Muscle of leg (tissue), 16 donors: ENCODE results near the gene METAP1D. TPM values are rescaled to one million over a fixed set of nuclear protein-coding genes. Genes with fewer than 3 reads are reported as not detected.

ENCODE experiments used
- DNase-seq: peaks from one replicate; pipeline ENCODE4 v3.0.0; 2013
- H3K27ac ChIP-seq: one replicate; pipeline ENCODE4 v1.5.1; 2013; ENCODE audit warnings: mild to moderate bottlenecking, low read length, control low read depth
- H3K27me3 ChIP-seq: one replicate; pipeline ENCODE4 v1.6.1; 2013; ENCODE audit warnings: low read length; ENCODE audit not compliant: control insufficient read depth, insufficient read depth
- H3K36me3 ChIP-seq: one replicate; pipeline ENCODE4 v1.6.1; 2013; ENCODE audit warnings: low read length; ENCODE audit not compliant: control insufficient read depth, insufficient read depth
- H3K4me1 ChIP-seq: one replicate; pipeline ENCODE4 v1.6.1; 2013; ENCODE audit warnings: low read length; ENCODE audit not compliant: control insufficient read depth, insufficient read depth
- H3K4me3 ChIP-seq: one replicate; pipeline ENCODE4 v1.5.1; 2013; ENCODE audit warnings: low read length, control low read depth
- H3K9me3 ChIP-seq: replicated peaks from 2 replicates; pipeline ENCODE4 v1.6.1; 2013; ENCODE audit warnings: low read depth, low read length; ENCODE audit not compliant: control insufficient read depth
- WGBS: methylation state at CpG from one replicate; pipeline ENCODE4 v1.1.5; 2013; ENCODE audit warnings: missing lambda C conversion rate; ENCODE audit not compliant: insufficient coverage; 5-methylcytosine and 5-hydroxymethylcytosine counted together
- long read RNA-seq, 11 donors: transcript quantifications; one replicate each; lab custom pipeline, GENCODE V29; 2026
- polyA plus RNA-seq, 8 donors: library from polyadenylated mRNA; unstranded; fragments of 120-200 nt; gene quantifications; one replicate each; pipeline versions ENCODE4 v1.2.1 to v1.2.3, GENCODE V29; 2013; ENCODE audit warnings: inconsistent platforms in 1 of 8, low replicate concordance in 1 of 8; ENCODE audit not compliant: insufficient read length in 8 of 8, insufficient read depth in 1 of 8
- total RNA-seq: library from RNA; stranded (reverse); fragments of 120-200 nt; gene quantifications from one replicate; pipeline ENCODE4 v1.2.4, GENCODE V29; 2013

The METAP1D gene
- 8.7 TPM for total RNA-seq
- polyA plus RNA-seq, result 10 to 100 TPM in 4 of 8 donors, 1 to 10 TPM in 4; 7.8 to 16.0 (median 10.2) TPM
- long read RNA-seq, donor 1, partial matches to known transcripts, result 0 of 2 reads
- long read RNA-seq, donor 1, other reads (novel, unspliced or antisense), result 0 of 2 reads
- long read RNA-seq, donor 2, result 0 reads
- long read RNA-seq, donor 3, partial matches to known transcripts, result 0 of 2 reads
- long read RNA-seq, donor 3, other reads (novel, unspliced or antisense), result 0 of 2 reads
- long read RNA-seq, donor 4, partial matches to known transcripts, result 0 of 2 reads
- long read RNA-seq, donor 4, other reads (novel, unspliced or antisense), result 0 of 2 reads
- long read RNA-seq, donor 5, partial matches to known transcripts, result 11 of 14 reads
- long read RNA-seq, donor 5, other reads (novel, unspliced or antisense), result 0 of 14 reads
- long read RNA-seq, donor 6, partial matches to known transcripts, result 0 of 3 reads
- long read RNA-seq, donor 6, other reads (novel, unspliced or antisense), result 0 of 3 reads
- long read RNA-seq, donor 7, partial matches to known transcripts, result 0 of 1 reads
- long read RNA-seq, donor 7, other reads (novel, unspliced or antisense), result 0 of 1 reads
- long read RNA-seq, donor 8, partial matches to known transcripts, result 0 of 2 reads
- long read RNA-seq, donor 8, other reads (novel, unspliced or antisense), result 0 of 2 reads
- long read RNA-seq, donor 9, partial matches to known transcripts, result 6 of 8 reads
- long read RNA-seq, donor 9, other reads (novel, unspliced or antisense), result 0 of 8 reads
- long read RNA-seq, donor 10, partial matches to known transcripts, result 0 of 5 reads
- long read RNA-seq, donor 10, other reads (novel, unspliced or antisense), result 0 of 5 reads
- long read RNA-seq, donor 11, partial matches to known transcripts, result 0 of 5 reads
- long read RNA-seq, donor 11, other reads (novel, unspliced or antisense), result 0 of 5 reads

- Histone ChIP-seq H3K36me3 (no peaks in the 10 kb centered on the region), H3K4me3 (peak within 1 kb of the TSS; percentile 94), H3K27me3 (peaks cover 14% of the 10 kb centered on the region), H3K4me1 (peaks cover 8% of the 10 kb centered on the region), H3K27ac (peak within 1 kb of the TSS; percentile 35), H3K9me3 (no peaks in the 10 kb centered on the region)
- peak; percentile 94 for DNase-seq
- under 1% methylated on average over 70 of the region's 73 CpGs for WGBS
Measured at GRCh38 chr2:171999604-172000469, at the start of gene METAP1D. Gene METAP1D, plus strand, starts transcription at chr2:171999953. Its CDS starts 17 bp downstream, at chr2:171999970.

- Histone ChIP-seq H3K27me3 (no peaks in the 10 kb centered on the region), H3K27ac (no peak overlapping the region), H3K4me3 (no peak overlapping the region), H3K4me1 (no peaks in the 10 kb centered on the region), H3K9me3 (no peaks in the 10 kb centered on the region), H3K36me3 (peaks cover 15% of the 10 kb centered on the region)
- DNase-seq, result no peak
Measured at GRCh38 chr2:171952276-171952675, 47.5 kb upstream of the METAP1D start.

DNA sequence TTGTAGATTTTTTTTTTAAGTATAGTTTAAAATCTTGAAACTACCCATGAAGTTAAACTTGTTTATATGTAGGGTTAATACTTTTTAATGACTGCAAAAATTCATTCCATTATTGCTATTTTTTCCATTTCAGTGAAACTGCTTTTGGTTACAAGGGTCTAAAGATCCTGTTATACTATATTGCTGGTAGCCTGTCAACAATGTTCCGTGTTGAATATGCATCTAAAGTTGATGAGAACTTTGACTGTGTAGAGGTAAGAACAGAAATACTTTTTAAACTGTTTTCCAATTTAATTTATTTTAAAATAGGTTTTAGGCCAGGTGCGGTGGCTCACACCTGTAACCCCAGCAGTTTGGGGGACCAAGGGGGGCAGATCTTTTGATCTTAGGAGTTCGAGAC lies 47.0 kb upstream of the METAP1D start:
- WGBS, result no CpG with 5 or more reads among the region's 3 CpGs
- Histone ChIP-seq H3K4me1 (no peaks in the 10 kb centered on the region), H3K9me3 (no peaks in the 10 kb centered on the region), H3K4me3 (no peak overlapping the region), H3K27ac (no peak overlapping the region), H3K27me3 (no peaks in the 10 kb centered on the region), H3K36me3 (peaks cover 12% of the 10 kb centered on the region)
- DNase-seq, result no peak

DNA sequence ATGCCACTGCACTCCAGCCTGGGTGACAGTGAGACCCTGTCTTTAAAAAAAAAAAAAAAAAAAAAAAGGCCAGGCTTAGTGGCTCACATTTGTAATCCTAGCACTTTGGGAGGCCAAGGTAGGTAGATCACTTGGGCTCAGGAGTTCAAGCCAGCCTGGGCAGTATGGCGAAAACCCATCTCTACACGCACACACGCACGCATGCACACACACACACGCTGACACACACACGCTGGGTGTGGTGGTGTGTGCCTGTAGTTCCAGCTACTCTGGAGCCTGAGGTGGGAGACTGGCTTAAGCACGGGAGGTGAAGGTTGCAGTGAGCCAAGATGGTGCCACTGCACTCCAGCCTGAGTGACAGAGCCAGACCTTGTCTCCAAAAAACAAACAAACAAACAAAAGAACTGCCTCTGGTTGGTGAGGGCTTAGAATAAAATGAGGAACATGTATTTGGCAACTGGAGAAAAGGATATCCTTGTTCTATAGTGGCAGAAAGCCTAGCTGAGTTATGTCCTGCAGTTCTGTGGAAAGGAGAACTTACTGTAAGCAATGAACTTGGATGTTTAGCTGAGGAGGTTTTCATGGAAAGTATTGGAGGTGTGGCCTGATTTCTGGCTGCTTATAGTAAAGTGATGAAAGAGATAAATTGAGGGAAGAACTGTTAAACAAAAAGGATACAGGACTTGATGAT lies 43.5 kb upstream of the METAP1D start:
- 100% methylated on average over 6 of the region's 7 CpGs for WGBS
- Histone ChIP-seq H3K9me3 (no peaks in the 10 kb centered on the region), H3K27me3 (no peaks in the 10 kb centered on the region), H3K4me1 (no peaks in the 10 kb centered on the region), H3K36me3 (peaks cover 9% of the 10 kb centered on the region), H3K27ac (no peak overlapping the region), H3K4me3 (no peak overlapping the region)
- peak; percentile 42 for DNase-seq

- no peaks in the 10 kb centered on the region for H3K9me3 ChIP-seq
- H3K27me3 ChIP-seq, result no peaks in the 10 kb centered on the region
- peaks cover 9% of the 10 kb centered on the region for H3K36me3 ChIP-seq
- no peak for DNase-seq
- no CpG with 5 or more reads among the region's 2 CpGs for WGBS
- no peaks in the 10 kb centered on the region for H3K4me1 ChIP-seq
- H3K27ac ChIP-seq, result no peak overlapping the region
- H3K4me3 ChIP-seq, result no peak overlapping the region
Measured at GRCh38 chr2:171957061-171957460, 42.7 kb upstream of the METAP1D start.

DNA sequence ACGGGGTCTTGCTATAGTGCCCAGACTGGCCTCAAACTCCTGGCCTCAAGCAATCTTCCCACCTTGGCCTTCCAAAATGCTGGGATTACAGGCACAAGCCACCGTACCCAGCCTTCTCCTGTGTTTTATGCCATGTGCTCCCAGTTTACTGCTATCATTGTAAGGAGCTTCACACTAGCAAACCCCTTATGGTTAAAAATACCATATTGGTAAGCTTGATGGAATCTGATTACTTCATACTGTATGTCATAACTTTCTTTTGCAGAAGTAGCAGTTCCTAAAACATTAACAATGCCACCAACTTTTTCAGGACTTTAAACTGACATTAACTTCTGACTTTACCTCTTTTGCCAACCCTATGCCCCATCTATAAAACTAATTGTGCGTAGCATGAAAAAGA lies 41.3 kb upstream of the METAP1D start:
- WGBS, result 100% methylated on average over 1 of the region's 3 CpGs
- Histone ChIP-seq H3K9me3 (no peaks in the 10 kb centered on the region), H3K4me3 (no peak overlapping the region), H3K36me3 (peaks cover 4% of the 10 kb centered on the region), H3K27ac (no peak overlapping the region), H3K4me1 (no peaks in the 10 kb centered on the region), H3K27me3 (no peaks in the 10 kb centered on the region)
- peak; percentile 21 for DNase-seq

GRCh38 chr2:171959998-171960397 lies 39.8 kb upstream of the METAP1D start:
- Histone ChIP-seq H3K27ac (no peak overlapping the region), H3K4me3 (no peak overlapping the region), H3K27me3 (no peaks in the 10 kb centered on the region), H3K9me3 (no peaks in the 10 kb centered on the region), H3K4me1 (no peaks in the 10 kb centered on the region), H3K36me3 (peaks cover 4% of the 10 kb centered on the region)
- 100% methylated on average over 1 of the region's 2 CpGs for WGBS
- no peak for DNase-seq

GRCh38 chr2:171960570-171960969 lies 39.2 kb upstream of the METAP1D start:
- no peak overlapping the region for H3K27ac ChIP-seq
- DNase-seq, result no peak

DNA sequence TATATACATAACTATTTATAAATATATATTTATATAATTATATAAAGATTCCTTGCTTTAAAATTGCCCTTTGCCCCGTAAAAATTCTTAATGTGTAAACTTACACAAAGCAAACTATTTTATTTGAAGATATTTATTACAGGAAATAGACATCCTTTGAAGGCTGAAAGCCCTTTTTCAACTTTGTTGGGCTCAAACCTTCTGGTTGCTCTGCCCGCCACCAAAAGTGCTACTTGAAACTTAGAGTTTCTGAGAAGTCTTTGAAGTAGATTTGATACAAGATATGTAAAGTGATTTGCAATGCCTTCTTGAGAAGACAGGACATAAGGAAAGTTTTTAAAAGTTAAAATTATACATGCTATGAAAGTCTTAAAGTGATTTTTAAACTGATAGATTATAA lies 36.6 kb upstream of the METAP1D start:
- no peak for DNase-seq
- Histone ChIP-seq H3K4me1 (no peaks in the 10 kb centered on the region), H3K36me3 (peaks cover 8% of the 10 kb centered on the region), H3K9me3 (no peaks in the 10 kb centered on the region), H3K27me3 (no peaks in the 10 kb centered on the region), H3K27ac (no peak overlapping the region), H3K4me3 (no peak overlapping the region)
- 100% methylated on average over 1 of the region's 2 CpGs for WGBS

More at GRCh38 chr2:171960570-171960969, 39.2 kb upstream of the METAP1D start:
- H3K4me1 ChIP-seq, result no peaks in the 10 kb centered on the region
- 62% methylated on average over 3 of the region's 3 CpGs for WGBS
- no peaks in the 10 kb centered on the region for H3K27me3 ChIP-seq
- no peak overlapping the region for H3K4me3 ChIP-seq
- peaks cover 4% of the 10 kb centered on the region for H3K36me3 ChIP-seq
- no peaks in the 10 kb centered on the region for H3K9me3 ChIP-seq
